GM23338 (cell line): ENCODE measurements around the gene CDC45. TPM values are rescaled to one million over a fixed set of nuclear protein-coding genes. Genes with fewer than 3 reads are reported as not detected.

Experiments used
- ATAC-seq: fragments of 200-7000 bp; cut with Tn5 transposase; 3 replicates; pipeline ENCODE4 v1.9.1; 2020
- DNase-seq: peaks from one replicate; pipeline ENCODE4 v3.0.0-alpha.2; 2015; ENCODE audit warnings: low spot score
- H2AFZ ChIP-seq: fragments of 200-600 bp; sonication (generic); 2 replicates; pipeline ENCODE4 v1.8.0; 2016; ENCODE audit warnings: antibody characterized with exemption, mild to moderate bottlenecking, moderate library complexity
- H3F3A ChIP-seq: fragments of 200-600 bp; sonication (generic); replicated peaks from 2 replicates; pipeline ENCODE4 v1.8.0; 2017; ENCODE audit warnings: antibody characterized with exemption, mixed run types, low read depth
- H3K27ac ChIP-seq: fragments of 200-600 bp; sonication (generic); 2 replicates; pipeline ENCODE4 v1.6.1; 2016; ENCODE audit warnings: low read depth
- H3K27me3 ChIP-seq: fragments of 200-600 bp; sonication (generic); 2 replicates; pipeline ENCODE4 v1.8.0; 2016; ENCODE audit warnings: mild to moderate bottlenecking, mixed run types, moderate library complexity; ENCODE audit not compliant: insufficient read depth
- H3K36me3 ChIP-seq: fragments of 200-600 bp; sonication (generic); 2 replicates; pipeline ENCODE4 v1.8.0; 2016; ENCODE audit warnings: mild to moderate bottlenecking; ENCODE audit not compliant: insufficient read depth
- H3K4me1 ChIP-seq: fragments of 200-600 bp; sonication (generic); 2 replicates; pipeline ENCODE4 v1.8.0; 2016; ENCODE audit warnings: mild to moderate bottlenecking, moderate library complexity; ENCODE audit not compliant: insufficient read depth
- H3K4me2 ChIP-seq: fragments of 200-600 bp; sonication (generic); 2 replicates; pipeline ENCODE4 v1.7.1; 2017; ENCODE audit warnings: mixed run types
- H3K4me3 ChIP-seq: fragments of 200-600 bp; sonication (generic); 2 replicates; pipeline ENCODE4 v1.6.1; 2016; ENCODE audit warnings: mixed run types
- H3K79me2 ChIP-seq: fragments of 200-600 bp; sonication (generic); replicated peaks from 2 replicates; pipeline ENCODE4 v1.8.0; 2017; ENCODE audit warnings: mild to moderate bottlenecking; ENCODE audit not compliant: insufficient read depth
- H3K9me2 ChIP-seq: fragments of 200-600 bp; sonication (generic); 2 replicates; pipeline ENCODE4 v1.8.0; 2017; ENCODE audit not compliant: insufficient read depth
- H4K20me1 ChIP-seq: fragments of 200-600 bp; sonication (generic); replicated peaks from 2 replicates; pipeline ENCODE4 v1.8.0; 2017; ENCODE audit warnings: mild to moderate bottlenecking; ENCODE audit not compliant: insufficient read depth
- H3K27ac Mint-ChIP-seq: 2 replicates; pipeline ENCODE4 v1.8.0; 2020; ENCODE audit warnings: inconsistent platforms, mild to moderate bottlenecking, moderate library complexity, mixed read lengths
- H3K27me3 Mint-ChIP-seq: 3 replicates; pipeline ENCODE4 v1.8.0; 2022; ENCODE audit warnings: low read depth, mild to moderate bottlenecking, moderate library complexity, mixed read lengths, inconsistent platforms; ENCODE audit not compliant: insufficient read depth, poor library complexity
- H3K36me3 Mint-ChIP-seq: 3 replicates; pipeline ENCODE4 v1.8.0; 2021; ENCODE audit warnings: low read depth, mild to moderate bottlenecking, inconsistent platforms, moderate library complexity, mixed read lengths
- H3K4me1 Mint-ChIP-seq: 3 replicates; pipeline ENCODE4 v1.8.0; 2020; ENCODE audit warnings: mild to moderate bottlenecking, inconsistent platforms, mixed read lengths
- H3K4me3 Mint-ChIP-seq: 3 replicates; pipeline ENCODE4 v1.8.0; 2021; ENCODE audit warnings: moderate library complexity, mild to moderate bottlenecking, inconsistent platforms, mixed read lengths
- H3K9me3 Mint-ChIP-seq: 3 replicates; pipeline ENCODE4 v1.8.0; 2020; ENCODE audit warnings: moderate library complexity, mild to moderate bottlenecking, inconsistent platforms, mixed read lengths
- CREB1 ChIP-seq: fragments of 250-450 bp; sonication (Bioruptor Pico); IDR thresholded peaks from 2 replicates; pipeline ENCODE4 v1.5.0; 2020; ENCODE audit warnings: low read depth, mild to moderate bottlenecking, moderate library complexity
- JUNB ChIP-seq: IDR thresholded peaks from one replicate; pipeline ENCODE4 v1.6.1; 2016; ENCODE audit warnings: antibody characterized with exemption; ENCODE audit not compliant: unreplicated experiment
- POLR2AphosphoS5 ChIP-seq: IDR thresholded peaks from 2 replicates; pipeline ENCODE4 v1.6.1; 2016; ENCODE audit warnings: antibody characterized with exemption, low read depth
- ZNF114 ChIP-seq: fragments of 250-450 bp; sonication (Bioruptor Pico); IDR thresholded peaks from 2 replicates; pipeline ENCODE4 v1.5.0; 2020; ENCODE audit warnings: mild to moderate bottlenecking, moderate library complexity
- polyA plus RNA-seq: library from polyadenylated mRNA; unstranded; fragments of >200 nt; fragmentation: Nextera tagmentation; extraction: Ambion mirVana; gene quantifications from 2 replicates; pipeline ENCODE4 v1.2.1, GENCODE V29; 2016
- total RNA-seq: library from RNA; depleted of rRNA; stranded (reverse); fragments of >200 nt; shearing (Covaris generic); gene quantifications from 2 replicates; pipeline ENCODE4 v1.2.3, GENCODE V29; 2014
- TF ChIP-seq, protein P1 (sequence below): fragments of 250-450 bp; sonication (Bioruptor Pico); IDR thresholded peaks from 2 replicates; pipeline ENCODE4 v1.5.0; 2020; ENCODE audit warnings: mild to moderate bottlenecking, moderate library complexity
- TF ChIP-seq, protein P2 (sequence below): IDR thresholded peaks from 2 replicates; pipeline ENCODE4 v1.6.1; 2016; ENCODE audit warnings: antibody characterized with exemption
- TF ChIP-seq, protein P3 (sequence below), 2 experiments: fragments of 200-600 bp in 1 of 2; sonication (generic) in 1 of 2; conservative IDR thresholded peaks; 2 replicates each; pipeline versions ENCODE4 v1.5.1 to v1.6.1; 2016 to 2017; ENCODE audit warnings: antibody characterized with exemption in 2 of 2, low read depth in 2 of 2, mild to moderate bottlenecking in 2 of 2, moderate library complexity in 1 of 2

The CDC45 gene
- total and polyA plus RNA-seq, 2 experiments from 2014 or later = 29.0 to 30.3 TPM

- Histone ChIP-seq H3K27ac (no peak overlapping the region), H3K27me3 (peaks cover 2% of the 10 kb centered on the region), H3K4me3 (no peak overlapping the region), H3K36me3 (peaks cover 31% of the 10 kb centered on the region), H4K20me1 (peaks cover 21% of the 10 kb centered on the region), H3F3A (peaks cover 11% of the 10 kb centered on the region; the same call in 1 of the 2 replicates), H3K9me2 (no peaks in the 10 kb centered on the region), H3K4me2 (no peak overlapping the region), H2AFZ (no peak overlapping the region), H3K79me2 (peaks cover 2% of the 10 kb centered on the region), H3K4me1 (peaks cover 8% of the 10 kb centered on the region; the same call in 1 of the 2 replicates)
- no peak for ATAC-seq
- Mint-ChIP-seq H3K36me3 (peaks cover 71% of the 10 kb centered on the region), H3K27me3 (peaks cover 8% of the 10 kb centered on the region), H3K27ac (no peak overlapping the region), H3K4me3 (no peak overlapping the region), H3K4me1 (peaks cover 16% of the 10 kb centered on the region), H3K9me3 (no peaks in the 10 kb centered on the region)
- DNase-seq = no peak
- TF ChIP-seq CREB1 (CRISPR knock-in tag) (no peak), JUNB (no peak), POLR2AphosphoS5 (no peak), ZNF114 (CRISPR knock-in tag) (no peak)
- TF ChIP-seq, protein P1, sequence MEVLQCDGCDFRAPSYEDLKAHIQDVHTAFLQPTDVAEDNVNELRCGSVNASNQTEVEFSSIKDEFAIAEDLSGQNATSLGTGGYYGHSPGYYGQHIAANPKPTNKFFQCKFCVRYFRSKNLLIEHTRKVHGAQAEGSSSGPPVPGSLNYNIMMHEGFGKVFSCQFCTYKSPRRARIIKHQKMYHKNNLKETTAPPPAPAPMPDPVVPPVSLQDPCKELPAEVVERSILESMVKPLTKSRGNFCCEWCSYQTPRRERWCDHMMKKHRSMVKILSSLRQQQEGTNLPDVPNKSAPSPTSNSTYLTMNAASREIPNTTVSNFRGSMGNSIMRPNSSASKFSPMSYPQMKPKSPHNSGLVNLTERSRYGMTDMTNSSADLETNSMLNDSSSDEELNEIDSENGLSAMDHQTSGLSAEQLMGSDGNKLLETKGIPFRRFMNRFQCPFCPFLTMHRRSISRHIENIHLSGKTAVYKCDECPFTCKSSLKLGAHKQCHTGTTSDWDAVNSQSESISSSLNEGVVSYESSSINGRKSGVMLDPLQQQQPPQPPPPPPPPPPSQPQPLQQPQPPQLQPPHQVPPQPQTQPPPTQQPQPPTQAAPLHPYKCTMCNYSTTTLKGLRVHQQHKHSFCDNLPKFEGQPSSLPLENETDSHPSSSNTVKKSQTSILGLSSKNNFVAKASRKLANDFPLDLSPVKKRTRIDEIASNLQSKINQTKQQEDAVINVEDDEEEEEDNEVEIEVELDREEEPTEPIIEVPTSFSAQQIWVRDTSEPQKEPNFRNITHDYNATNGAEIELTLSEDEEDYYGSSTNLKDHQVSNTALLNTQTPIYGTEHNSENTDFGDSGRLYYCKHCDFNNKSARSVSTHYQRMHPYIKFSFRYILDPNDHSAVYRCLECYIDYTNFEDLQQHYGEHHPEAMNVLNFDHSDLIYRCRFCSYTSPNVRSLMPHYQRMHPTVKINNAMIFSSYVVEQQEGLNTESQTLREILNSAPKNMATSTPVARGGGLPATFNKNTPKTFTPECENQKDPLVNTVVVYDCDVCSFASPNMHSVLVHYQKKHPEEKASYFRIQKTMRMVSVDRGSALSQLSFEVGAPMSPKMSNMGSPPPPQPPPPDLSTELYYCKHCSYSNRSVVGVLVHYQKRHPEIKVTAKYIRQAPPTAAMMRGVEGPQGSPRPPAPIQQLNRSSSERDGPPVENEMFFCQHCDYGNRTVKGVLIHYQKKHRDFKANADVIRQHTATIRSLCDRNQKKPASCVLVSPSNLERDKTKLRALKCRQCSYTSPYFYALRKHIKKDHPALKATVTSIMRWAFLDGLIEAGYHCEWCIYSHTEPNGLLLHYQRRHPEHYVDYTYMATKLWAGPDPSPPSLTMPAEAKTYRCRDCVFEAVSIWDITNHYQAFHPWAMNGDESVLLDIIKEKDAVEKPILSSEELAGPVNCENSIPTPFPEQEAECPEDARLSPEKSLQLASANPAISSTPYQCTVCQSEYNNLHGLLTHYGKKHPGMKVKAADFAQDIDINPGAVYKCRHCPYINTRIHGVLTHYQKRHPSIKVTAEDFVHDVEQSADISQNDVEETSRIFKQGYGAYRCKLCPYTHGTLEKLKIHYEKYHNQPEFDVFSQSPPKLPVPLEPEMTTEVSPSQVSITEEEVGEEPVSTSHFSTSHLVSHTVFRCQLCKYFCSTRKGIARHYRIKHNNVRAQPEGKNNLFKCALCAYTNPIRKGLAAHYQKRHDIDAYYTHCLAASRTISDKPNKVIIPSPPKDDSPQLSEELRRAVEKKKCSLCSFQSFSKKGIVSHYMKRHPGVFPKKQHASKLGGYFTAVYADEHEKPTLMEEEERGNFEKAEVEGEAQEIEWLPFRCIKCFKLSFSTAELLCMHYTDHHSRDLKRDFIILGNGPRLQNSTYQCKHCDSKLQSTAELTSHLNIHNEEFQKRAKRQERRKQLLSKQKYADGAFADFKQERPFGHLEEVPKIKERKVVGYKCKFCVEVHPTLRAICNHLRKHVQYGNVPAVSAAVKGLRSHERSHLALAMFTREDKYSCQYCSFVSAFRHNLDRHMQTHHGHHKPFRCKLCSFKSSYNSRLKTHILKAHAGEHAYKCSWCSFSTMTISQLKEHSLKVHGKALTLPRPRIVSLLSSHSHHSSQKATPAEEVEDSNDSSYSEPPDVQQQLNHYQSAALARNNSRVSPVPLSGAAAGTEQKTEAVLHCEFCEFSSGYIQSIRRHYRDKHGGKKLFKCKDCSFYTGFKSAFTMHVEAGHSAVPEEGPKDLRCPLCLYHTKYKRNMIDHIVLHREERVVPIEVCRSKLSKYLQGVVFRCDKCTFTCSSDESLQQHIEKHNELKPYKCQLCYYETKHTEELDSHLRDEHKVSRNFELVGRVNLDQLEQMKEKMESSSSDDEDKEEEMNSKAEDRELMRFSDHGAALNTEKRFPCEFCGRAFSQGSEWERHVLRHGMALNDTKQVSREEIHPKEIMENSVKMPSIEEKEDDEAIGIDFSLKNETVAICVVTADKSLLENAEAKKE (CRISPR knock-in tag) = no peak
- TF ChIP-seq, protein P2, sequence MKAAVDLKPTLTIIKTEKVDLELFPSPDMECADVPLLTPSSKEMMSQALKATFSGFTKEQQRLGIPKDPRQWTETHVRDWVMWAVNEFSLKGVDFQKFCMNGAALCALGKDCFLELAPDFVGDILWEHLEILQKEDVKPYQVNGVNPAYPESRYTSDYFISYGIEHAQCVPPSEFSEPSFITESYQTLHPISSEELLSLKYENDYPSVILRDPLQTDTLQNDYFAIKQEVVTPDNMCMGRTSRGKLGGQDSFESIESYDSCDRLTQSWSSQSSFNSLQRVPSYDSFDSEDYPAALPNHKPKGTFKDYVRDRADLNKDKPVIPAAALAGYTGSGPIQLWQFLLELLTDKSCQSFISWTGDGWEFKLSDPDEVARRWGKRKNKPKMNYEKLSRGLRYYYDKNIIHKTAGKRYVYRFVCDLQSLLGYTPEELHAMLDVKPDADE = no peak
- TF ChIP-seq, protein P3, sequence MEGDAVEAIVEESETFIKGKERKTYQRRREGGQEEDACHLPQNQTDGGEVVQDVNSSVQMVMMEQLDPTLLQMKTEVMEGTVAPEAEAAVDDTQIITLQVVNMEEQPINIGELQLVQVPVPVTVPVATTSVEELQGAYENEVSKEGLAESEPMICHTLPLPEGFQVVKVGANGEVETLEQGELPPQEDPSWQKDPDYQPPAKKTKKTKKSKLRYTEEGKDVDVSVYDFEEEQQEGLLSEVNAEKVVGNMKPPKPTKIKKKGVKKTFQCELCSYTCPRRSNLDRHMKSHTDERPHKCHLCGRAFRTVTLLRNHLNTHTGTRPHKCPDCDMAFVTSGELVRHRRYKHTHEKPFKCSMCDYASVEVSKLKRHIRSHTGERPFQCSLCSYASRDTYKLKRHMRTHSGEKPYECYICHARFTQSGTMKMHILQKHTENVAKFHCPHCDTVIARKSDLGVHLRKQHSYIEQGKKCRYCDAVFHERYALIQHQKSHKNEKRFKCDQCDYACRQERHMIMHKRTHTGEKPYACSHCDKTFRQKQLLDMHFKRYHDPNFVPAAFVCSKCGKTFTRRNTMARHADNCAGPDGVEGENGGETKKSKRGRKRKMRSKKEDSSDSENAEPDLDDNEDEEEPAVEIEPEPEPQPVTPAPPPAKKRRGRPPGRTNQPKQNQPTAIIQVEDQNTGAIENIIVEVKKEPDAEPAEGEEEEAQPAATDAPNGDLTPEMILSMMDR (conservative IDR thresholded peaks at IDR 0.05; ENCODE audit: low read depth in 2 of 2) = no peak
Observed at GRCh38 chr22:19451570-19451969, 28.1 kb upstream of the CDC45 start.
